Uterus (tissue), 4 donors: ENCODE measurements around the gene TMEM109. TPM values are rescaled to one million over a fixed set of nuclear protein-coding genes. Genes with fewer than 3 reads are reported as not detected.
A peak's percentile ranks its signal among the peaks of the same experiment; 100 is the strongest.

Experiments used
- DNase-seq, 2 donors: peaks; one replicate each; pipeline ENCODE4 v3.0.0-alpha.2; 2019 to 2020
- H3K27ac ChIP-seq, 2 donors: fragments of 200-600 bp; sonication (generic); 1 replicate in 1 of 2; 2 replicates in 1 of 2; pipeline ENCODE4 v1.5.1; 2016 to 2018
- H3K27me3 ChIP-seq, 2 donors: fragments of 200-600 bp; sonication (generic); one replicate each; pipeline ENCODE4 v1.5.1; 2018 to 2019; ENCODE audit warnings: control low read depth in 1 of 2
- H3K36me3 ChIP-seq, 2 donors: fragments of 200-600 bp; sonication (generic); one replicate each; pipeline ENCODE4 v1.5.1; 2019; ENCODE audit warnings: control low read depth in 1 of 2
- H3K4me1 ChIP-seq, 2 donors: fragments of 200-600 bp; sonication (generic); one replicate each; pipeline ENCODE4 v1.5.1; 2018 to 2019; ENCODE audit warnings: control low read depth in 1 of 2
- H3K4me3 ChIP-seq, 2 donors: fragments of 200-600 bp; sonication (generic); 1 replicate in 1 of 2; 2 replicates in 1 of 2; pipeline ENCODE4 v1.5.1; 2018 to 2019; ENCODE audit warnings: mild to moderate bottlenecking in 1 of 2
- H3K9me3 ChIP-seq, 2 donors: fragments of 200-600 bp; sonication (generic); one replicate each; pipeline ENCODE4 v1.5.1; 2019; ENCODE audit warnings: control low read depth in 1 of 2
- POLR2A ChIP-seq, 2 donors: fragments of 450-650 bp; IDR thresholded peaks; one replicate each; pipeline ENCODE4 v1.6.1; 2016; ENCODE audit warnings: antibody characterized with exemption in 2 of 2, mild to moderate bottlenecking in 1 of 2, moderate library complexity in 1 of 2
- intact Hi-C: fragments of 100-400 bp; cut with DNase I; formaldehyde crosslinking; loops from one replicate; pipeline ENCODE4 v1.15.1; 2023; ENCODE audit warnings: low total_unique reads
- total RNA-seq, 4 donors: library from RNA; depleted of rRNA in 3 of 4; stranded (reverse); fragments of >200 nt in 3 of 4; gene quantifications; one replicate each; pipeline versions ENCODE4 v1.1.0 to v1.2.4, GENCODE V29; 2014 to 2023
- TF ChIP-seq, protein P1 (sequence below), 4 experiments: fragments of 200-600 bp in 2 of 4; fragments of 450-650 bp in 2 of 4; sonication (generic) in 2 of 4; IDR thresholded peaks; one replicate each; pipeline ENCODE4 v1.5.1; 2016 to 2019; ENCODE audit warnings: antibody characterized with exemption in 4 of 4, mild to moderate bottlenecking in 2 of 4, moderate library complexity in 1 of 4
- donor health status: DM: yes; HTN: yes; CAD: no.

Gene TMEM109
- total RNA-seq, 4 donors from 2014 or later = 37.1 to 155 (median 75.3) TPM

DNA sequence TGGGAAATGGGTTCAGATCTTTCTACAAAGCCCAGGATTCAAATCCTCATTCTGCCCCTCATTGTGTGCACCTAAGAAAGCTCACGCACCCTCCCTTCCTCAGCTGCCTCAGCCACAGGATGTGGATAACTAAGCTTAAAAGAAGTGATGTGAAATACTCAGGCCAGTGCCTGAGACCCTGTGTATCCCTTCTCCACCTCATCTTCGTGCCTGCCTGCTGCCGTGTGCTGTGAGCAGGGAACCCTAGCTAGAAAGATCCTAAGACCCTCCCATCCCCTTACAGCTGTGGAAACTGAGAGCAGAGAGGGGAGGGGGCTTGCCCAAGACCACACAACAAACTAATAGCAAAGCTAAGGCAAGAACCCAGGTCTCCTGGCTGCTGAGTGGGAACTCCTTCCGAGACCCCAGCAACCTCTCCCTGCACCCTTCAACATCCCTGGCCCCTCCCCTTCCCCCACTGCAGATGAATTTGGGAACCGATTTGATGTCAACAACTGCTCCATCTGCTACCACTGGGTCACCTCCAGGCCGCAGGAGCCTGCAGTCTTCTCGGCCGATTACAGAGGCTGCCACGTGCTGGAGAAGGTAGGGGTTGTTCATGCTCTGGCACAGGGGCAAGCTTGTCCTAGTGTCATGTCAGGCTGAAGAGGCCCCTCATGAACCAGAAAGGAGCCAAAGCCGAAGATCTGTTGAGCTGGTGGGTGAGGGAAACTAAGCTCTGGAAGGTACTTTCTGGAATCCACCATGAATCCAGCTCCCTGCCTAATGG is 45.1 kb upstream of the TMEM109 start:
- no peaks in the 10 kb centered on the region for H3K27me3 ChIP-seq
- intact Hi-C loops = no loop called here
- H3K4me3 ChIP-seq = no peak overlapping the region
- H3K9me3 ChIP-seq = no peaks in the 10 kb centered on the region
- no peak for DNase-seq
- H3K36me3 ChIP-seq = no peaks in the 10 kb centered on the region
- H3K27ac ChIP-seq = no peak overlapping the region
- H3K4me1 ChIP-seq = no peaks in the 10 kb centered on the region
- TF ChIP-seq, protein P1, sequence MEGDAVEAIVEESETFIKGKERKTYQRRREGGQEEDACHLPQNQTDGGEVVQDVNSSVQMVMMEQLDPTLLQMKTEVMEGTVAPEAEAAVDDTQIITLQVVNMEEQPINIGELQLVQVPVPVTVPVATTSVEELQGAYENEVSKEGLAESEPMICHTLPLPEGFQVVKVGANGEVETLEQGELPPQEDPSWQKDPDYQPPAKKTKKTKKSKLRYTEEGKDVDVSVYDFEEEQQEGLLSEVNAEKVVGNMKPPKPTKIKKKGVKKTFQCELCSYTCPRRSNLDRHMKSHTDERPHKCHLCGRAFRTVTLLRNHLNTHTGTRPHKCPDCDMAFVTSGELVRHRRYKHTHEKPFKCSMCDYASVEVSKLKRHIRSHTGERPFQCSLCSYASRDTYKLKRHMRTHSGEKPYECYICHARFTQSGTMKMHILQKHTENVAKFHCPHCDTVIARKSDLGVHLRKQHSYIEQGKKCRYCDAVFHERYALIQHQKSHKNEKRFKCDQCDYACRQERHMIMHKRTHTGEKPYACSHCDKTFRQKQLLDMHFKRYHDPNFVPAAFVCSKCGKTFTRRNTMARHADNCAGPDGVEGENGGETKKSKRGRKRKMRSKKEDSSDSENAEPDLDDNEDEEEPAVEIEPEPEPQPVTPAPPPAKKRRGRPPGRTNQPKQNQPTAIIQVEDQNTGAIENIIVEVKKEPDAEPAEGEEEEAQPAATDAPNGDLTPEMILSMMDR (IDR thresholded peaks at IDR 0.05) = no peak
- TF ChIP-seq POLR2A (IDR thresholded peaks at IDR 0.05) = no peak

DNA sequence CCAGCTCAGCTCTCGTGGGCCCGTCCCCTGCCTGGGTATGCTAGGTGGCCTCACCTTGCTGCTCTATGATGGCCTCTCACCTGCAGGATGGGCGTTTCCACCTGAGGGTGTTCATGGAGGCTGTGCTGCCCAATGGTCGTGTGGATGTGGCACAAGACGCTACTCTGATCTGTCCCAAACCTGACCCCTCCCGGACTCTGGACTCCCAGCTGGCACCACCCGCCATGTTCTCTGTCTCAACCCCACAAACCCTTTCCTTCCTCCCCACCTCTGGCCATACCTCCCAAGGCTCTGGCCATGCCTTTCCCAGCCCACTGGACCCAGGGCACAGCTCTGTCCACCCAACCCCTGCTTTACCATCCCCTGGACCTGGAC is 44.5 kb upstream of the TMEM109 start:
- Histone ChIP-seq H3K27me3 (no peaks in the 10 kb centered on the region), H3K36me3 (no peaks in the 10 kb centered on the region), H3K4me3 (no peak overlapping the region), H3K9me3 (no peaks in the 10 kb centered on the region), H3K27ac (no peak overlapping the region), H3K4me1 (no peaks in the 10 kb centered on the region)
- no peak for TF ChIP-seq POLR2A (IDR thresholded peaks at IDR 0.05)
- TF ChIP-seq, protein P1 (IDR thresholded peaks at IDR 0.05) = no peak
- no peak for DNase-seq
- intact Hi-C loops = no loop called here

DNA sequence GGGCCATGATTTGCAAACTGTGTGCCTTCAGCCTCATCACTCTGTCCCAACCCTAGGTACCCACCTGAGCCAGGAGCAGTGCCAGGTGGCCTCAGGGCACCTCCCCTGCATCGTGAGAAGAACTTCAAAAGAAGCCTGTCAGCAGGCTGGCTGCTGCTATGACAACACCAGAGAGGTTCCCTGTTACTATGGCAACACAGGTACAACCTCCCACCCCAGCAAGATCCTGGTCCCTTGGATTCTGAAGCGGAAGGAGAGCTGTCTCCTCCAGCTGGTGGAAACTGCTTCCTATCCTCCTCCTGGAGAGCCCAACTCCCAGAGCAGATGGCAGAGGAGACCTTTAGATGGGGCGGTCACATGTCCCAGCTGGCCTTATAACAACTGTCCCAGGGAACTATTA is 43.7 kb upstream of the TMEM109 start:
- no peak for DNase-seq
- Histone ChIP-seq H3K27ac (no peak overlapping the region), H3K36me3 (no peaks in the 10 kb centered on the region), H3K4me1 (no peaks in the 10 kb centered on the region), H3K27me3 (no peaks in the 10 kb centered on the region), H3K4me3 (no peak overlapping the region), H3K9me3 (no peaks in the 10 kb centered on the region)
- no peak for TF ChIP-seq POLR2A (IDR thresholded peaks at IDR 0.05)
- TF ChIP-seq, protein P1 (IDR thresholded peaks at IDR 0.05) = no peak
- intact Hi-C loops = no loop called here

DNA sequence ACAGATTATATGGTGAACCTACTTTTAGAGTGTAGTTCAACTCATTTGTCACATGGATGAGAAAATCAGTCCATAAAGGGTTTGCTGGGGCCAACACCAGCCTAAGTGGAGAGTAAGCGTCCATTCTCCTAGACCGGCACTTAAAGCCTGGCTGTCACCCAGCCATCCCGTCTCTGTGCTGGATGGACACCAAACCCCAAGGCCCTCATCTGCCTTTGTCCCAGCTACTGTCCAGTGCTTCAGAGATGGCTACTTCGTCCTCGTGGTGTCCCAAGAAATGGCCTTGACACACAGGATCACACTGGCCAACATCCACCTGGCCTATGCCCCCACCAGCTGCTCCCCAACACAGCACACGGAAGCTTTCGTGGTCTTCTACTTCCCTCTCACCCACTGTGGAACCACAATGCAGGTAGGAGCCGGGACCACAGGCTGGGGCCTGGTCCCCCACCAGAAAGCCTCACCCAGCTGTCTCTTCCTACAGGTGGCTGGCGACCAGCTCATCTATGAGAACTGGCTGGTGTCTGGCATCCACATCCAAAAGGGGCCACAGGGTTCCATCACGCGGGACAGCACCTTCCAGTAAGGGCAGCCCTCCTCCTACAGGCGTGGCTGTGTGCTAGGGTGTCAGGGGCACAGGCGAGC is 43.1 kb upstream of the TMEM109 start:
- TF ChIP-seq, protein P1 (IDR thresholded peaks at IDR 0.05) = no peak
- no peak for TF ChIP-seq POLR2A (IDR thresholded peaks at IDR 0.05)
- no peaks in the 10 kb centered on the region for H3K4me1 ChIP-seq

DNA sequence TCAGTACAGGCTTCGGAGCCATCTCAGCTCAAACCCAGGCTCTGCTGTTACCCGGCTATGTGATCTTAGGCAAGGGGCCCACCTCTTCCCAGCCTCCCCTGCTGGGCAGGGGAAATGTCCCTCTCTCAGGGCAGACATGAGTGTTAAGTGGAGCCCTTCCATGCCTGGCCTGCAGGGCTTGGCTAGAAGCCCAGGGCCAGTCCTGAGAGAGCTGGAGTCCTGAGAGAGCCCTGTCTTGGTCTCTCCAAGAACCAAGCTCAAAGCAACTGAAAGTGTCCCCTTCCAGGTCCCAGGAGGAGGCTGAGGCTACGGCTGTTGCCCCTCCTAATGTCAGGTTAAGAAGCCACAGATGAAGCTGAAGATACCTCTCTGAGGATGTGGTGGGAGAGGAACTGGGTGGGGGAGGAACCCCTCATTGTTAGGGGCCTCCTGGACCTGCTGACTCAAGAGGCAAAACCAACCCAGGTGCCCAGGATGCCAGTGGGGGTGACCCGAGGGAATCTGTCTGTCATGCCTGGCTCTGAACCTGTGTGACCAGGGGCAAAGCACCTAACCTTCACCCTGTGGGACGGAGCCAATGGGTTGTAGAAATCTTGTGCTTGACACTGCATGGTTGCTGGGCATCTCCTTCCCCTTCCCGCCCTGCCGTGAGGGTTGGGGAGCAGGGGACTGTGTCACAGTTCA is 42.4 kb upstream of the TMEM109 start:
- H3K36me3 ChIP-seq = no peaks in the 10 kb centered on the region
- H3K9me3 ChIP-seq = no peaks in the 10 kb centered on the region
- no peaks in the 10 kb centered on the region for H3K27me3 ChIP-seq
- no peak overlapping the region for H3K4me3 ChIP-seq
- no peak overlapping the region for H3K27ac ChIP-seq
- no peaks in the 10 kb centered on the region for H3K4me1 ChIP-seq
- TF ChIP-seq, protein P1 (IDR thresholded peaks at IDR 0.05) = no peak
- no peak for TF ChIP-seq POLR2A (IDR thresholded peaks at IDR 0.05)
- intact Hi-C loops = no loop called here
- DNase-seq = peak in 1 of 2 donors; percentile 14

More for the DNA sequence above, 43.1 kb upstream of the TMEM109 start:
- H3K36me3 ChIP-seq = no peaks in the 10 kb centered on the region
- no peak overlapping the region for H3K4me3 ChIP-seq
- no peaks in the 10 kb centered on the region for H3K27me3 ChIP-seq
- H3K9me3 ChIP-seq = no peaks in the 10 kb centered on the region
- DNase-seq = peak in 1 of 2 donors; percentile 11
- intact Hi-C loops = no loop called here
- H3K27ac ChIP-seq = no peak overlapping the region
